Ishikawa (cell line): ENCODE results near the gene CKM.

Source experiments
- CEBPB ChIP-seq: IDR thresholded peaks from 2 replicates; pipeline ENCODE4 v1.6.1; 2012
- CREB1 ChIP-seq: IDR thresholded peaks from 2 replicates; pipeline ENCODE4 v1.6.1; 2012; ENCODE audit warnings: low read depth
- EGR1 ChIP-seq: IDR thresholded peaks from 2 replicates; pipeline ENCODE4 v1.6.1; 2012
- EP300 ChIP-seq: IDR thresholded peaks from 2 replicates; pipeline ENCODE4 v1.6.1; 2012; ENCODE audit warnings: borderline replicate concordance
- FOXM1 ChIP-seq: IDR thresholded peaks from 2 replicates; pipeline ENCODE4 v1.6.1; 2012; ENCODE audit warnings: low read depth, borderline replicate concordance
- MAX ChIP-seq: IDR thresholded peaks from 2 replicates; pipeline ENCODE4 v1.6.1; 2012
- NFIC ChIP-seq: IDR thresholded peaks from 2 replicates; pipeline ENCODE4 v1.6.1; 2012
- RAD21 ChIP-seq: IDR thresholded peaks from 2 replicates; pipeline ENCODE4 v1.6.1; 2012; ENCODE audit warnings: low read depth
- REST ChIP-seq: IDR thresholded peaks from 2 replicates; pipeline ENCODE4 v1.6.1; 2012; ENCODE audit warnings: low read depth, mild to moderate bottlenecking
- TAF1 ChIP-seq: IDR thresholded peaks from 2 replicates; pipeline ENCODE4 v1.6.1; 2012; ENCODE audit warnings: low read depth, mild to moderate bottlenecking
- TCF12 ChIP-seq: IDR thresholded peaks from 2 replicates; pipeline ENCODE4 v1.6.1; 2012; ENCODE audit warnings: low read depth
- TEAD4 ChIP-seq: IDR thresholded peaks from 2 replicates; pipeline ENCODE4 v1.6.1; 2012
- USF1 ChIP-seq: IDR thresholded peaks from 2 replicates; pipeline ENCODE4 v1.6.1; 2012
- YY1 ChIP-seq: IDR thresholded peaks from 2 replicates; pipeline ENCODE4 v1.6.1; 2012; ENCODE audit warnings: low read depth
- ZBTB7A ChIP-seq: IDR thresholded peaks from 2 replicates; pipeline ENCODE4 v1.6.1; 2012; ENCODE audit warnings: low read depth

The CKM gene

GRCh38 chr19:45333609-45334303 lies 11.1 kb upstream of the CKM start:
- TF ChIP-seq CEBPB (no peak), USF1 (peak; percentile 71)

GRCh38 chr19:45331411-45331810 lies 8.7 kb upstream of the CKM start:
- TF ChIP-seq FOXM1 (no peak), CEBPB (no peak), EP300 (no peak), REST (no peak), MAX (no peak), NFIC (no peak), RAD21 (no peak), USF1 (no peak), YY1 (no peak), CREB1 (no peak), TAF1 (no peak), TEAD4 (no peak), ZBTB7A (no peak), TCF12 (no peak)

GRCh38 chr19:45327404-45328143 lies 4.9 kb upstream of the CKM start:
- TF ChIP-seq EGR1, result no peak
- no peak for TF ChIP-seq TEAD4
- TF ChIP-seq FOXM1, result no peak
- no peak for TF ChIP-seq TCF12

- no peak for TF ChIP-seq TCF12
- TF ChIP-seq USF1, result no peak
- no peak for TF ChIP-seq ZBTB7A
- no peak for TF ChIP-seq TEAD4
- no peak for TF ChIP-seq FOXM1
- TF ChIP-seq EP300, result no peak
Observed at GRCh38 chr19:45324349-45324907, 1.8 kb upstream of the CKM start.

GRCh38 chr19:45323671-45324081 lies 1.0 kb upstream of the CKM start:
- TF ChIP-seq EP300 (no peak), EGR1 (no peak), CREB1 (no peak), ZBTB7A (no peak), USF1 (no peak), TCF12 (no peak), FOXM1 (no peak), NFIC (no peak), REST (no peak), RAD21 (no peak), YY1 (no peak)

- TF ChIP-seq CREB1 (no peak), NFIC (no peak), FOXM1 (no peak), REST (no peak), TEAD4 (no peak), YY1 (no peak), TAF1 (no peak), ZBTB7A (no peak), CEBPB (no peak), USF1 (no peak), EP300 (no peak)
Observed at GRCh38 chr19:45322311-45322710, 364 bp downstream of the CKM start.
